Vagina (tissue), 2 donors: Measurements from ENCODE around the gene XYLB.

Source experiments
- CTCF ChIP-seq, 3 experiments: fragments of 450-650 bp in 2 of 3; fragments of 200-600 bp in 1 of 3; sonication (generic) in 1 of 3; IDR thresholded peaks; one replicate each; pipeline ENCODE4 v1.5.1; 2017 to 2019; ENCODE audit warnings: antibody characterized with exemption in 3 of 3, mild to moderate bottlenecking in 2 of 3, moderate library complexity in 2 of 3
- POLR2A ChIP-seq, 2 donors: fragments of 450-650 bp; IDR thresholded peaks; one replicate each; pipeline ENCODE4 v1.6.1; 2017; ENCODE audit warnings: antibody characterized with exemption in 2 of 2, mild to moderate bottlenecking in 2 of 2, moderate library complexity in 2 of 2

GRCh38 chr3:38297947-38298711, 48.5 kb upstream of the XYLB start:
- TF ChIP-seq CTCF (IDR thresholded peaks at IDR 0.05) = no peak
- no peak for TF ChIP-seq POLR2A (IDR thresholded peaks at IDR 0.05)
